Thyroid gland (tissue), 4 donors: ENCODE data around the gene IBSP. TPM values are rescaled to one million over a fixed set of nuclear protein-coding genes. Genes with fewer than 3 reads are reported as not detected.

Experiments
- DNase-seq, 2 donors: peaks; one replicate each; pipeline ENCODE4 v3.0.0-alpha.2; 2019
- H3K27ac ChIP-seq, 3 donors: fragments of 200-600 bp; sonication (generic); 1 replicate in 2 of 3; 2 replicates in 1 of 3; pipeline ENCODE4 v1.5.1; 2016 to 2019; ENCODE audit warnings: mild to moderate bottlenecking in 1 of 3, moderate library complexity in 1 of 3
- H3K27me3 ChIP-seq: fragments of 200-600 bp; sonication (generic); one replicate; pipeline ENCODE4 v1.5.1; 2019
- H3K36me3 ChIP-seq, 2 donors: fragments of 200-600 bp; sonication (generic); one replicate each; pipeline ENCODE4 v1.5.1; 2016 to 2019
- H3K4me1 ChIP-seq, 2 donors: fragments of 200-600 bp; sonication (generic); one replicate each; pipeline ENCODE4 v1.5.1; 2017 to 2019
- H3K4me3 ChIP-seq, 3 donors: fragments of 200-600 bp; sonication (generic); replicated peaks in 1 of 3; 1 replicate in 2 of 3; 2 replicates in 1 of 3; pipeline ENCODE4 v1.5.1; 2016; ENCODE audit warnings: mild to moderate bottlenecking in 1 of 3
- H3K9me3 ChIP-seq: fragments of 200-600 bp; sonication (generic); one replicate; pipeline ENCODE4 v1.5.1; 2017
- POLR2A ChIP-seq, 2 donors: fragments of 450-650 bp; IDR thresholded peaks; one replicate each; pipeline ENCODE4 v1.6.1; 2017; ENCODE audit warnings: antibody characterized with exemption in 2 of 2, mild to moderate bottlenecking in 2 of 2, moderate library complexity in 1 of 2
- WGBS, 2 donors: methylation state at CpG; one replicate each; pipeline ENCODE4 v1.1.5; 2017; 5-methylcytosine and 5-hydroxymethylcytosine counted together
- intact Hi-C: fragments of 100-400 bp; cut with DNase I; formaldehyde crosslinking; loops from one replicate; pipeline ENCODE4 v1.15.1; 2023
- total RNA-seq, 4 donors: library from RNA; depleted of rRNA; stranded (reverse); fragments of >200 nt; gene quantifications; one replicate each; pipeline ENCODE4 v1.2.3, GENCODE V29; 2016
- TF ChIP-seq, protein P1 (sequence below), 6 experiments: fragments of 200-600 bp in 3 of 6; fragments of 450-650 bp in 3 of 6; sonication (generic) in 3 of 6; IDR thresholded peaks; one replicate each; pipeline ENCODE4 v1.5.1; 2016 to 2019; ENCODE audit warnings: antibody characterized with exemption in 6 of 6, mild to moderate bottlenecking in 2 of 6, inconsistent platforms in 1 of 6, moderate library complexity in 1 of 6

Gene IBSP
- total RNA-seq, 4 donors from 2014 or later: not detected

- Histone ChIP-seq H3K4me1 (no peaks in the 10 kb centered on the region), H3K4me3 (no peak overlapping the region), H3K27me3 (no peaks in the 10 kb centered on the region), H3K36me3 (no peaks in the 10 kb centered on the region), H3K9me3 (no peaks in the 10 kb centered on the region), H3K27ac (no peak overlapping the region)
- no peak for DNase-seq
- TF ChIP-seq, protein P1, sequence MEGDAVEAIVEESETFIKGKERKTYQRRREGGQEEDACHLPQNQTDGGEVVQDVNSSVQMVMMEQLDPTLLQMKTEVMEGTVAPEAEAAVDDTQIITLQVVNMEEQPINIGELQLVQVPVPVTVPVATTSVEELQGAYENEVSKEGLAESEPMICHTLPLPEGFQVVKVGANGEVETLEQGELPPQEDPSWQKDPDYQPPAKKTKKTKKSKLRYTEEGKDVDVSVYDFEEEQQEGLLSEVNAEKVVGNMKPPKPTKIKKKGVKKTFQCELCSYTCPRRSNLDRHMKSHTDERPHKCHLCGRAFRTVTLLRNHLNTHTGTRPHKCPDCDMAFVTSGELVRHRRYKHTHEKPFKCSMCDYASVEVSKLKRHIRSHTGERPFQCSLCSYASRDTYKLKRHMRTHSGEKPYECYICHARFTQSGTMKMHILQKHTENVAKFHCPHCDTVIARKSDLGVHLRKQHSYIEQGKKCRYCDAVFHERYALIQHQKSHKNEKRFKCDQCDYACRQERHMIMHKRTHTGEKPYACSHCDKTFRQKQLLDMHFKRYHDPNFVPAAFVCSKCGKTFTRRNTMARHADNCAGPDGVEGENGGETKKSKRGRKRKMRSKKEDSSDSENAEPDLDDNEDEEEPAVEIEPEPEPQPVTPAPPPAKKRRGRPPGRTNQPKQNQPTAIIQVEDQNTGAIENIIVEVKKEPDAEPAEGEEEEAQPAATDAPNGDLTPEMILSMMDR (IDR thresholded peaks at IDR 0.05): no peak
- TF ChIP-seq POLR2A (IDR thresholded peaks at IDR 0.05): no peak
- WGBS, 2 donors: 91 to 92% methylated on average over 3 of the region's 3 CpGs
- intact Hi-C loops: loop anchor here (5.0 kb wide), 1 partner anchor 158 kb away; no protein-coding TSS in a partner anchor
These were observed 40.8 kb downstream of the IBSP start for GRCh38 chr4:87840149-87840548.

DNA sequence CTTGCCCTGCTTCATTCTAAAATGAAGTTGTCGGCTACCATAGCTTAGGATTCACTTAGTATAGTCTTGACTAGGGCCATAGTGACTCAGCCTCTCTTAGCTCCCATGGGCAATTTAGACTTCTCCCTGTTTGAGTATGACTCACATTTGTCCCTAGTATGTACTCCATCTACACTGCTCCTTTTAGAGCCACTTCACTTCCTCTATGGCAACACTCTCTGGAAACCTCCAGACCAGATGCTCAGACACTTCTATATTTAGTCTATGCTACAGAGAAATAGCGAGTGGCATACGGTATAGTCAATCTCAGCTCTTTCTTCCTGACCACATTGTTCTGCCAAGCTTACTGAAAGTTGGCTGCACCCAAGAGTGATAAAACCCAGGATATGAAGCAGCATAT is 44.6 kb downstream of the IBSP start:
- peaks cover 0 to 4% of the 10 kb centered on the region in 2 donors for H3K4me1 ChIP-seq
- H3K9me3 ChIP-seq: no peaks in the 10 kb centered on the region
- H3K36me3 ChIP-seq: no peaks in the 10 kb centered on the region
- no peak overlapping the region for H3K27ac ChIP-seq
- no peak for TF ChIP-seq POLR2A (IDR thresholded peaks at IDR 0.05)
- TF ChIP-seq, protein P1 (IDR thresholded peaks at IDR 0.05): no peak
- 51 to 67% methylated on average over 3 of the region's 3 CpGs for WGBS, 2 donors
- intact Hi-C loops: loop anchor here (5.0 kb wide), 1 partner anchor 162 kb away; no protein-coding TSS in a partner anchor
- no peak overlapping the region for H3K4me3 ChIP-seq
- H3K27me3 ChIP-seq: no peaks in the 10 kb centered on the region
- no peak for DNase-seq

DNA sequence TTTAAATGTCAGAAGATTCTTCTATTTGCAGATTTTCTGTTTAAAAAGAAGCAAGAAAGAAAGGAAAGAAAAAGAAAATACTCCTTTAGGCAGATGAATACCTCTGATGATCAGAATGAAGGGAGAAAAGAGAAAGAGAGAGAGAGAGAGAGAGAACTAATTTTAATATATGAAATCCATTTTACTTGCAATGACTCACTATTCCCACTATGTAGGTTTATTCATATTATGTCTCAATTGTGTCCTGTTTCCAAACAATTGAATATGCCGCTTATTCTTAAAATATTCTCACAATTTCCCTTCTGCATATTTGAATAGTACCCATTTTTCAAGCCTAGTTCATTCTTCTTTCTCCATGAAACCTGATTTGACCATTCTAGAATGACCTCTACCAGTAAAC is 45.1 kb downstream of the IBSP start:
- no peak for DNase-seq
- Histone ChIP-seq H3K36me3 (no peaks in the 10 kb centered on the region), H3K4me1 (peaks cover 0 to 5% of the 10 kb centered on the region in 2 donors), H3K4me3 (no peak overlapping the region), H3K9me3 (no peaks in the 10 kb centered on the region), H3K27me3 (no peaks in the 10 kb centered on the region), H3K27ac (no peak overlapping the region)
- 86 to 87% methylated on average over 1 of the region's 1 CpG for WGBS, 2 donors
- intact Hi-C loops: loop anchor here (5.0 kb wide), 1 partner anchor 162 kb away; no protein-coding TSS in a partner anchor
- TF ChIP-seq, protein P1 (IDR thresholded peaks at IDR 0.05): no peak
- no peak for TF ChIP-seq POLR2A (IDR thresholded peaks at IDR 0.05)

DNA sequence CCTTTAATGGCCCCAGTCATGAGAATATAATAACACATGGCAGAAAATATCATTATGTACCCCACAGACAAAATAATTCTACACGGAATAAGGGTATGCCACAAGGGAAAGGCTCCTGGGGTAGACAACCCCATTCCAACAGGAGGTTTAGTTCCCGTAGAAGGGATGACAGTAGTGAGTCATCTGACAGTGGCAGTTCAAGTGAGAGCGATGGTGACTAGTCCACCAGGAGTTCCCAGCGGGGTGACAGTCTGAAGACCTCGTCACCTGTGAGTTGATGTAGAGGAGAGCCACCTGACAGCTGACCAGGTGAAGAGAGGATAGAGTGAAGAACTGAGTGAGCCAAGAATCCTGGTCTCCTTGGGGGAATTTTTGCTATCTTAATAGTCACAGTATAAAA is 46.9 kb downstream of the IBSP start:
- no peaks in the 10 kb centered on the region for H3K27me3 ChIP-seq
- TF ChIP-seq, protein P1 (IDR thresholded peaks at IDR 0.05): no peak
- no peak for TF ChIP-seq POLR2A (IDR thresholded peaks at IDR 0.05)
- no peak for DNase-seq
- intact Hi-C loops: no loop called here
- peaks cover 0 to 5% of the 10 kb centered on the region in 2 donors for H3K4me1 ChIP-seq
- H3K9me3 ChIP-seq: no peaks in the 10 kb centered on the region
- H3K36me3 ChIP-seq: no peaks in the 10 kb centered on the region
- no peak overlapping the region for H3K27ac ChIP-seq
- 93% methylated on average over 5 of the region's 5 CpGs for WGBS, 2 donors
- H3K4me3 ChIP-seq: no peak overlapping the region

DNA sequence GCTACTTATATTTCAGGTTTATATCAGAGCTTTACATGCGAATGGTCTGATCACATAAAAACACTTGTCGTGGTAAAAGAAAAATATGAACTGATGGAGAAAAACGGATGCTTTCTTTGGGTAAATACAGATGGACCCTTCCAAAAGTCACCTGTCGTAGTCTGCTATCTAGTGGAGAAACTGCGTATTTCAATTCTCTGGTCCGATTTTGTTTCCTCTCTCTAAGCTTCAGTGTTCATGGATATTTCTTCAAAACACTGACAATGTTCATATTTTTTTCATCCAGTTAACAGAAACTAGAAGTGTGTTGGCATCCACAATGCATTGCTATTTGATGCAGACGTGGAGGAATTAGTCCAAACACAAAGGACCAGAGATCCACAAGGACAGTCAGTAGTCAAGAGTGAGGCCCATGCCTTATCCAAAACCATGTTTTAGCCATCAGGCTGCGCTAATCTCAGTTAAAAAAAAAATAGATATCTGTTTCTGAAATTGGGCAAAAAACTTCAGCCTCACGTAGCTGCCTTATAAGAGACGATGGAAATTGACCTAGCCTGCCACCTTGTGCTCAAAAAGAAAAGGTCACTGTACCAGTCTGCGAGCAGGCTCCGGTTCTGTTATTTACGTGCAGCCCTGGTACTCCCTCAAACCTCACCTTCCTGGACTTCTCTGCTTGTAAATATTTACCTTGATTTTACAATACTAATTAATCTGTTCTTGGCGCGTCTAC is 49.4 kb downstream of the IBSP start:
- no peak overlapping the region for H3K4me3 ChIP-seq
- H3K36me3 ChIP-seq: no peaks in the 10 kb centered on the region
- H3K27me3 ChIP-seq: no peaks in the 10 kb centered on the region
- peak; percentile 30 to 40 for DNase-seq
- H3K27ac ChIP-seq: no peak overlapping the region
- WGBS, 2 donors: 17 to 18% methylated on average over 15 of the region's 15 CpGs
- no peaks in the 10 kb centered on the region for H3K9me3 ChIP-seq
- intact Hi-C loops: no loop called here
- H3K4me1 ChIP-seq: peaks cover 0 to 5% of the 10 kb centered on the region in 2 donors
- TF ChIP-seq POLR2A (IDR thresholded peaks at IDR 0.05): no peak
- TF ChIP-seq, protein P1 (IDR thresholded peaks at IDR 0.05): peak in 5 of 6 experiments; percentile 34 to 62 (median 47)
